ENCODE data around the gene CORO7. TPM values are rescaled to one million over a fixed set of nuclear protein-coding genes. Genes with fewer than 3 reads are reported as not detected.

CORO7 gene
- polyA plus RNA-seq, 1 donor from 2014 or later: 57.6 TPM

DNA sequence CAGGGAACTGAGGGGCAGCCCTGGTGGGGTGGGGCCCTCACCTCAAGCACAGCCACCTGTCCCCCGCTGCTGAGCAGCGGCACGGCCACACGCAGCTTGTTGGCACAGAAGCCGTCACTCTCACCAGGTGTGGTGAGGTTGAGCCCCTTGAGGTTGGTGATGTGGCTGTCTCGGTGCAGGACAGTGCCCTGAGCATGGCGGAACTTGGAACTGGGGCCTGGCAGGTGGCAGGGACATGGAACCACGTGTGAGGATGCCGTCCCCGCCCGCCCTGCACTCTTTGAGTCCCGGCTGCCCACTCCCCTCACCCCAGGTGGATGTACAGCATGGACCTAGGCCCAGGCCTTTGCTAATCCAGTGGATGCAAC, 54.5 kb downstream of the CORO7 start:
- no peaks in the 10 kb centered on the region for H3F3A ChIP-seq (ENCODE audit: insufficient read depth, low read length, poor library complexity, severe bottlenecking)
- H3K79me2 ChIP-seq (replicated peaks; ENCODE audit: insufficient read depth, low read length): no peaks in the 10 kb centered on the region
- H3K9me3 ChIP-seq (ENCODE audit: low read length): no peaks in the 10 kb centered on the region
- no peak overlapping the region for H3K9ac ChIP-seq (ENCODE audit: low read length)
- H3K4me3 ChIP-seq (ENCODE audit: low read length): no peak overlapping the region
- H3K27me3 ChIP-seq (ENCODE audit: insufficient read depth, low read depth, low read length): no peaks in the 10 kb centered on the region
- TF ChIP-seq EZH2 (IDR thresholded peaks at IDR 0.05; ENCODE audit: borderline replicate concordance, insufficient read depth, low read length, poor library complexity, severe bottlenecking): no peak
- TF ChIP-seq MXI1 (conservative IDR thresholded peaks at IDR 0.05; ENCODE audit: poor library complexity, severe bottlenecking): no peak
- no peak for TF ChIP-seq TAF1 (IDR thresholded peaks at IDR 0.05; ENCODE audit: low read depth)
- TF ChIP-seq, protein P1, sequence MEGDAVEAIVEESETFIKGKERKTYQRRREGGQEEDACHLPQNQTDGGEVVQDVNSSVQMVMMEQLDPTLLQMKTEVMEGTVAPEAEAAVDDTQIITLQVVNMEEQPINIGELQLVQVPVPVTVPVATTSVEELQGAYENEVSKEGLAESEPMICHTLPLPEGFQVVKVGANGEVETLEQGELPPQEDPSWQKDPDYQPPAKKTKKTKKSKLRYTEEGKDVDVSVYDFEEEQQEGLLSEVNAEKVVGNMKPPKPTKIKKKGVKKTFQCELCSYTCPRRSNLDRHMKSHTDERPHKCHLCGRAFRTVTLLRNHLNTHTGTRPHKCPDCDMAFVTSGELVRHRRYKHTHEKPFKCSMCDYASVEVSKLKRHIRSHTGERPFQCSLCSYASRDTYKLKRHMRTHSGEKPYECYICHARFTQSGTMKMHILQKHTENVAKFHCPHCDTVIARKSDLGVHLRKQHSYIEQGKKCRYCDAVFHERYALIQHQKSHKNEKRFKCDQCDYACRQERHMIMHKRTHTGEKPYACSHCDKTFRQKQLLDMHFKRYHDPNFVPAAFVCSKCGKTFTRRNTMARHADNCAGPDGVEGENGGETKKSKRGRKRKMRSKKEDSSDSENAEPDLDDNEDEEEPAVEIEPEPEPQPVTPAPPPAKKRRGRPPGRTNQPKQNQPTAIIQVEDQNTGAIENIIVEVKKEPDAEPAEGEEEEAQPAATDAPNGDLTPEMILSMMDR (IDR thresholded peaks at IDR 0.05; ENCODE audit: poor library complexity, severe bottlenecking): no peak
- no peak for TF ChIP-seq POLR2AphosphoS5 (IDR thresholded peaks at IDR 0.05)
- TF ChIP-seq EP300 (conservative IDR thresholded peaks at IDR 0.05; ENCODE audit: poor library complexity, severe bottlenecking): no peak
- TF ChIP-seq RAD21 (conservative IDR thresholded peaks at IDR 0.05): no peak
- TF ChIP-seq, protein P2, sequence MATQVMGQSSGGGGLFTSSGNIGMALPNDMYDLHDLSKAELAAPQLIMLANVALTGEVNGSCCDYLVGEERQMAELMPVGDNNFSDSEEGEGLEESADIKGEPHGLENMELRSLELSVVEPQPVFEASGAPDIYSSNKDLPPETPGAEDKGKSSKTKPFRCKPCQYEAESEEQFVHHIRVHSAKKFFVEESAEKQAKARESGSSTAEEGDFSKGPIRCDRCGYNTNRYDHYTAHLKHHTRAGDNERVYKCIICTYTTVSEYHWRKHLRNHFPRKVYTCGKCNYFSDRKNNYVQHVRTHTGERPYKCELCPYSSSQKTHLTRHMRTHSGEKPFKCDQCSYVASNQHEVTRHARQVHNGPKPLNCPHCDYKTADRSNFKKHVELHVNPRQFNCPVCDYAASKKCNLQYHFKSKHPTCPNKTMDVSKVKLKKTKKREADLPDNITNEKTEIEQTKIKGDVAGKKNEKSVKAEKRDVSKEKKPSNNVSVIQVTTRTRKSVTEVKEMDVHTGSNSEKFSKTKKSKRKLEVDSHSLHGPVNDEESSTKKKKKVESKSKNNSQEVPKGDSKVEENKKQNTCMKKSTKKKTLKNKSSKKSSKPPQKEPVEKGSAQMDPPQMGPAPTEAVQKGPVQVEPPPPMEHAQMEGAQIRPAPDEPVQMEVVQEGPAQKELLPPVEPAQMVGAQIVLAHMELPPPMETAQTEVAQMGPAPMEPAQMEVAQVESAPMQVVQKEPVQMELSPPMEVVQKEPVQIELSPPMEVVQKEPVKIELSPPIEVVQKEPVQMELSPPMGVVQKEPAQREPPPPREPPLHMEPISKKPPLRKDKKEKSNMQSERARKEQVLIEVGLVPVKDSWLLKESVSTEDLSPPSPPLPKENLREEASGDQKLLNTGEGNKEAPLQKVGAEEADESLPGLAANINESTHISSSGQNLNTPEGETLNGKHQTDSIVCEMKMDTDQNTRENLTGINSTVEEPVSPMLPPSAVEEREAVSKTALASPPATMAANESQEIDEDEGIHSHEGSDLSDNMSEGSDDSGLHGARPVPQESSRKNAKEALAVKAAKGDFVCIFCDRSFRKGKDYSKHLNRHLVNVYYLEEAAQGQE (IDR thresholded peaks at IDR 0.05; ENCODE audit: borderline replicate concordance): no peak
- TF ChIP-seq SMC3 (conservative IDR thresholded peaks at IDR 0.05; ENCODE audit: poor library complexity): no peak
- no peaks in the 10 kb centered on the region for H3K9me2 ChIP-seq (ENCODE audit: insufficient read depth, low read length)
- H3K36me3 ChIP-seq (ENCODE audit: insufficient read depth, low read length): no peaks in the 10 kb centered on the region
- no peak overlapping the region for H2AFZ ChIP-seq (ENCODE audit: low read depth, low read length)
- no peaks in the 10 kb centered on the region for H4K20me1 ChIP-seq (ENCODE audit: insufficient read depth)
- H3K27ac ChIP-seq (ENCODE audit: low read length): no peak overlapping the region
- no peak overlapping the region for H3K4me2 ChIP-seq (ENCODE audit: low read length)

DNA sequence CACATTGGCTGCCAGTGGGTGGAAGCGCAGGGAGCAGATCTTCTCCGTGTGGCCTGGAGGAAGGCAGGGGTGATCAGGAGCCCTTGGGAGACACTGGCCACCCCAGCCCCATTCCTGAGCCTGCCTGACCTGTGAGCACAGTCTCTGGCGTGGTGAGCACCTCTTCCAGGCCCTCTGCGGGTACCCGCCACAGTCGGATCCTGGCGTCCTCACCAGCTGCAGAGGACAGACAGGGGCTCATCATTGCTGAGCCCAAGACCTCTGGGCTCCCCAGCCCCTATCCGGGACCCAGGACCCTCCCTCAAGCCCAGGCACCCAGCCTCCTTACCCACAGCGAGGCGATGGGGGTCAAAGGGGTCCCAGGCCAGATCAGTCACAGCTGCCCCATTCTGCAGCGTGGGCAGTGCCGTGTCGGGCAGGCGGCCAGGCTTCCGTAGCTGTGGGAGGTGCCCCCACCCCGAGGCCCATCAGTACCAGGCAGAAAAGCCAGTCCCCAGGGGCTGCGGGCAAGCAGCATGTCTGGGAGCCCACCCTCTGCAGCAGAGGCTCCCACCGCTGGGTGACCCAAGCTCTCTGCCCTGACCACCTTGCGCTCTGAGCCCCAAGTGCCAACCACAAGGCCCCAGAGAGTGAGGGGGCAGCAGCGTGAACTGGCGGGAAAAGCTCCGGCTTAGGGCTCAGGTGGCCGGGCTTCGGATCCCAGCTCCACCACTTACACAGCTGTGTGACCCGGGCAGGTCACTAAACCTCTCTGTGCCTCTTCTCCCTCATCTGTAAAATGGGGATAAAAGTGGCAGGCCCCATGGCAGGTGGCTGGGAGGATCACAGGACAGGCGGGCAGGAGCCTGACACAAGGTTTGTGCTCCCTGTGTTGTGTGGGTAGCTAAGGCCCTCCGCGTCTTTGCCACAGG, 55.1 kb downstream of the CORO7 start:
- Histone ChIP-seq H3F3A (ENCODE audit: insufficient read depth, low read length, poor library complexity, severe bottlenecking) (no peaks in the 10 kb centered on the region), H3K79me2 (replicated peaks; ENCODE audit: insufficient read depth, low read length) (no peaks in the 10 kb centered on the region), H3K9me3 (ENCODE audit: low read length) (no peaks in the 10 kb centered on the region), H3K4me3 (ENCODE audit: low read length) (no peak overlapping the region), H3K9ac (ENCODE audit: low read length) (no peak overlapping the region), H3K27ac (ENCODE audit: low read length) (no peak overlapping the region), H3K36me3 (ENCODE audit: insufficient read depth, low read length) (no peaks in the 10 kb centered on the region), H3K27me3 (ENCODE audit: insufficient read depth, low read depth, low read length) (no peaks in the 10 kb centered on the region), H4K20me1 (ENCODE audit: insufficient read depth) (no peaks in the 10 kb centered on the region), H2AFZ (ENCODE audit: low read depth, low read length) (no peak overlapping the region), H3K9me2 (ENCODE audit: insufficient read depth, low read length) (no peaks in the 10 kb centered on the region), H3K4me2 (ENCODE audit: low read length) (no peak overlapping the region)
- TF ChIP-seq TAF1 (IDR thresholded peaks at IDR 0.05; ENCODE audit: low read depth): no peak
- no peak for TF ChIP-seq POLR2AphosphoS5 (IDR thresholded peaks at IDR 0.05)
- no peak for TF ChIP-seq RAD21 (conservative IDR thresholded peaks at IDR 0.05)
- TF ChIP-seq EZH2 (IDR thresholded peaks at IDR 0.05; ENCODE audit: borderline replicate concordance, insufficient read depth, low read length, poor library complexity, severe bottlenecking): no peak
- TF ChIP-seq, protein P1 (IDR thresholded peaks at IDR 0.05; ENCODE audit: poor library complexity, severe bottlenecking): no peak
- TF ChIP-seq EP300 (conservative IDR thresholded peaks at IDR 0.05; ENCODE audit: poor library complexity, severe bottlenecking): no peak
- TF ChIP-seq, protein P2 (IDR thresholded peaks at IDR 0.05; ENCODE audit: borderline replicate concordance): no peak
- TF ChIP-seq SMC3 (conservative IDR thresholded peaks at IDR 0.05; ENCODE audit: poor library complexity): no peak
- no peak for TF ChIP-seq MXI1 (conservative IDR thresholded peaks at IDR 0.05; ENCODE audit: poor library complexity, severe bottlenecking)

Data from neural cell (in vitro differentiated cells).